AG09319 (cell line): ENCODE data around the gene CATSPER3.

ENCODE experiments used
- DNase-seq: peaks from one replicate; pipeline ENCODE4 v3.0.0-alpha.2; 2010; ENCODE audit warnings: low read depth; ENCODE audit errors: extremely low read depth
- CTCF ChIP-seq: IDR thresholded peaks from 2 replicates; pipeline ENCODE4 v1.5.1; 2011; ENCODE audit warnings: low read depth, mild to moderate bottlenecking, inconsistent platforms, low read length, moderate library complexity

Gene CATSPER3

GRCh38 chr5:135032695-135032998 lies 64.9 kb downstream of the CATSPER3 start:
- no peak for DNase-seq
- no peak for TF ChIP-seq CTCF

GRCh38 chr5:135032999-135033861 lies 65.5 kb downstream of the CATSPER3 start:
- DNase-seq = no peak
- no peak for TF ChIP-seq CTCF

DNA sequence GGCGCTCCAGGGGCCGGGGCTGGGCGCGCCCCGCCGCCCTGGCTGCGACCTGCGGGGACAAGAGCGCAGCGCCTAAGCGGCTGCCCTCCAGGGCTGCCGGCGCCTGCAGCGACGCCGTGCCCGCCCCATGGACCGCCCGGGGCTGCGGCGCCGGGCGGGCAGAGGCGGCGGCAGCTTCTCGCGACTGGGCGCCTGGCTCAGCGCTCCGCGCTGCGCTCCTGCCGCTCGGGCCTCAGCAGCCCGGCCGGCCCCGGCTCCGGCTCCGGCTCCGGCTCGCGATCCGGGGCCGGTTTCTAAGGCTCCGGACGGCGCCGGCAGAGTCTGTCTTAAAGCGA lies 66.2 kb downstream of the CATSPER3 start, which contains the start of gene PITX1:
TSS of gene PITX1 (minus strand) at position 328 of the 335 bp plus-strand sequence. CDS start 347 bp downstream, outside the sequence.
- TF ChIP-seq CTCF = no peak
- DNase-seq = no peak

DNA sequence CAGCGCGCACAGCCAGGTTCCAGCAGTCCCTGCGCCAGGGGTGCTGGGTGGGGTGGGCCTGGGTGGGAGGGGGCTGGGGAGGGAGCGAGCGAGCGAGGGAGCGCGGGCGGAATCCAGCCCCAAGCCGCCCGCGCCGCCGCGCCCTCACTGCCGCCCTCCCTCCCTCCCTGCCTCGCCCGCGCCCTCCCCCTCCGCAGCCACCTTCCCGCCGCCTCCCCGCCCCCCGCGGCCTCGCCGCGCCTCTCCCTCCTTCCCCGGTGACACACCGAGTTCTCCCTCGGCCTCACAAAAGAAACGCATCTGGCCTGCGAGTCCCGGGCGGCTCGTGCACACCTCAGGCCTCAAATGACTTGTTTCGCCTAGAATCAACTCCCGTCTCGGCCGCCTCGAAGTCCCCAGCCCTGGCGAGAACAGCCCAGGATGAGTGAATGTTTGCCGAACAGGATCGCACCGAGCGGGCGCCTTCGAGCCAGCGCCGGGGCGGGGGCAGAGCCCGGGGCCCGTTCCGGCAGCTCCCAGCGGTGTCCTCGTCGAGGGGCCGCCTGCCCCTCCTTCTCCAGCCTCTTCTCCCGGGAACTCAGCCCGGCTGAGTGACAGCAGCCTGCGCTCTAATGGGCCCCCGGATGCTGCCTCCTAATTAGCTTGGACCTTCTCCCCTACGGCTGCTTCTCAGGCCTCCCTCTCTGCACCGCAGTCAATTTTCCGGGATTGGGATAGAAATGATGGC lies 66.7 kb downstream of the CATSPER3 start:
- TF ChIP-seq CTCF = no peak
- peak; percentile 74 for DNase-seq

GRCh38 chr5:135034963-135035677 lies 67.4 kb downstream of the CATSPER3 start:
- TF ChIP-seq CTCF = no peak
- no peak for DNase-seq

DNA sequence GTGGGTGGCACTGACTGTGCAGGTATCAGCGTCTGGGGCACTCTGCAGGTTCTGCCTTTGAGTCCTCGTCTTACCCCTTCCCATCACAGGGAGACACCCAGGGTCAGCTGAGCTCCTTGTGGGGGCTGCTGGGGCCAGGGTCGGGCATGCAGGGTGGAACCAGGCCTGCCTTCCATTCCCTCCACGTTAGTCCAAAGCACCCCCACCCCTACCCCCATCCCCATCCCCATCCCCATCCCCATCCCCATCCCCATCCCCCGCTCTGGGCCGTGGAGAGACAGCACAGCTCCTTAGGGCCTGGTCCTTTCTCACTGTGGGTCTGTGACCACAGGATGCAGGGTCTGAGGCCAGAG lies 67.9 kb downstream of the CATSPER3 start:
- no peak for DNase-seq
- no peak for TF ChIP-seq CTCF

DNA sequence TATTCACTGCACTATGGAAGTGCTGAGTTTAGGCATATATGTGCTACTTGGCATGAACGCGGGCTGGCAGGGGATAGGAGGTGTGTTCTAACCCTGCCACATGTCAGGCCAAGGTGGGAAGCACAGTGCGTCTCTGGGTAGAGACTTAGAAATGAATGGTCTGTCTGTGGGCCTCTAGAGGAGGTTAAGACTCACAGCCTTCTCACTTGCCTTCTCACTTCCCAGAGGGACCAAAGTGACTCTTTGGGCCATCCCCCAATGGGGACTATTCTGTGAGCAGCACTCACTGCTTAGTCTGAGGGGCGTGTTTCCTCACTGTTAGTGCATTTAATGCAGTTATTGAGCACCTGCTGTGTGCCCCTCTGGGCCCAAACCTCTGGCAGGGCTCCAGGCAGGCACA lies 68.7 kb downstream of the CATSPER3 start:
- no peak for DNase-seq
- no peak for TF ChIP-seq CTCF
